SK-N-SH treated with all-trans-retinoic acid at 6 μM for 48 hours (cell line): ENCODE measurements around the gene ANAPC4.
"Not testable (repeated sequence)": the region's sequence is repeated elsewhere in the genome, so short reads cannot be mapped to it uniquely, and the experiment has no call there.

ENCODE experiments used
- ARNTL ChIP-seq: fragments of 450-650 bp; formaldehyde crosslinking; IDR thresholded peaks from 2 replicates; pipeline ENCODE4 v1.5.0; 2020; ENCODE audit warnings: low read depth, mild to moderate bottlenecking, moderate library complexity, borderline replicate concordance
- BACH2 ChIP-seq: fragments of 250-450 bp; sonication (Bioruptor Pico); IDR thresholded peaks from 2 replicates; pipeline ENCODE4 v1.9.0; 2021; ENCODE audit warnings: mild to moderate bottlenecking, borderline replicate concordance
- ISL1 ChIP-seq: fragments of 250-450 bp; sonication (Bioruptor Pico); IDR thresholded peaks from 2 replicates; pipeline ENCODE4 v2.1.2; 2022; ENCODE audit warnings: mild to moderate bottlenecking, moderate library complexity
- OSR1 ChIP-seq: fragments of 250-450 bp; sonication (Bioruptor Pico); IDR thresholded peaks from 2 replicates; pipeline ENCODE4 v1.8.0; 2022; ENCODE audit warnings: moderate library complexity, mild to moderate bottlenecking, inconsistent platforms
- PPARA ChIP-seq: fragments of 250-450 bp; sonication (Bioruptor Pico); IDR thresholded peaks from 2 replicates; pipeline ENCODE4 v1.5.0; 2020; ENCODE audit warnings: mild to moderate bottlenecking, borderline replicate concordance
- RARB ChIP-seq: fragments of 250-450 bp; sonication (Bioruptor Pico); IDR thresholded peaks from 2 replicates; pipeline ENCODE4 v1.8.0; 2021; ENCODE audit warnings: mild to moderate bottlenecking, moderate library complexity
- ZC3H10 ChIP-seq: fragments of 250-450 bp; sonication (Bioruptor Pico); IDR thresholded peaks from 2 replicates; pipeline ENCODE4 v1.5.1; 2021; ENCODE audit warnings: mild to moderate bottlenecking, moderate library complexity
- ZFP3 ChIP-seq: fragments of 250-450 bp; sonication (Bioruptor Pico); IDR thresholded peaks from 2 replicates; pipeline ENCODE4 v1.5.0; 2020; ENCODE audit warnings: mild to moderate bottlenecking, moderate library complexity
- ZFP30 ChIP-seq: fragments of 450-650 bp; formaldehyde crosslinking; IDR thresholded peaks from 2 replicates; pipeline ENCODE4 v1.5.0; 2022; ENCODE audit warnings: mild to moderate bottlenecking, moderate library complexity
- TF ChIP-seq, protein P1 (sequence below): fragments of 250-450 bp; sonication (Bioruptor Pico); IDR thresholded peaks from 2 replicates; pipeline ENCODE4 v1.5.1; 2020; ENCODE audit warnings: low read depth, mild to moderate bottlenecking, moderate library complexity
- TF ChIP-seq, protein P2 (sequence below): fragments of 250-450 bp; sonication (Bioruptor Pico); IDR thresholded peaks from 2 replicates; pipeline ENCODE4 v1.8.0; 2020; ENCODE audit warnings: mild to moderate bottlenecking, moderate library complexity, borderline replicate concordance
- TF ChIP-seq, protein P3 (sequence below): fragments of 250-450 bp; sonication (Bioruptor Pico); IDR thresholded peaks from 2 replicates; pipeline ENCODE4 v1.5.0; 2020; ENCODE audit warnings: mild to moderate bottlenecking, moderate library complexity

GRCh38 chr4:25372549-25372948 lies 4.5 kb upstream of the ANAPC4 start:
- not testable (repeated sequence) for TF ChIP-seq ZFP30, ZC3H10, OSR1, ISL1, ZFP3, BACH2, ARNTL, RARB, PPARA (CRISPR knock-in tag)
- TF ChIP-seq, protein P1, sequence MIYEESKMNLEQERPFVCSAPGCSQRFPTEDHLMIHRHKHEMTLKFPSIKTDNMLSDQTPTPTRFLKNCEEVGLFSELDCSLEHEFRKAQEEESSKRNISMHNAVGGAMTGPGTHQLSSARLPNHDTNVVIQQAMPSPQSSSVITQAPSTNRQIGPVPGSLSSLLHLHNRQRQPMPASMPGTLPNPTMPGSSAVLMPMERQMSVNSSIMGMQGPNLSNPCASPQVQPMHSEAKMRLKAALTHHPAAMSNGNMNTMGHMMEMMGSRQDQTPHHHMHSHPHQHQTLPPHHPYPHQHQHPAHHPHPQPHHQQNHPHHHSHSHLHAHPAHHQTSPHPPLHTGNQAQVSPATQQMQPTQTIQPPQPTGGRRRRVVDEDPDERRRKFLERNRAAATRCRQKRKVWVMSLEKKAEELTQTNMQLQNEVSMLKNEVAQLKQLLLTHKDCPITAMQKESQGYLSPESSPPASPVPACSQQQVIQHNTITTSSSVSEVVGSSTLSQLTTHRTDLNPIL: not testable (repeated sequence)
- TF ChIP-seq, protein P2, sequence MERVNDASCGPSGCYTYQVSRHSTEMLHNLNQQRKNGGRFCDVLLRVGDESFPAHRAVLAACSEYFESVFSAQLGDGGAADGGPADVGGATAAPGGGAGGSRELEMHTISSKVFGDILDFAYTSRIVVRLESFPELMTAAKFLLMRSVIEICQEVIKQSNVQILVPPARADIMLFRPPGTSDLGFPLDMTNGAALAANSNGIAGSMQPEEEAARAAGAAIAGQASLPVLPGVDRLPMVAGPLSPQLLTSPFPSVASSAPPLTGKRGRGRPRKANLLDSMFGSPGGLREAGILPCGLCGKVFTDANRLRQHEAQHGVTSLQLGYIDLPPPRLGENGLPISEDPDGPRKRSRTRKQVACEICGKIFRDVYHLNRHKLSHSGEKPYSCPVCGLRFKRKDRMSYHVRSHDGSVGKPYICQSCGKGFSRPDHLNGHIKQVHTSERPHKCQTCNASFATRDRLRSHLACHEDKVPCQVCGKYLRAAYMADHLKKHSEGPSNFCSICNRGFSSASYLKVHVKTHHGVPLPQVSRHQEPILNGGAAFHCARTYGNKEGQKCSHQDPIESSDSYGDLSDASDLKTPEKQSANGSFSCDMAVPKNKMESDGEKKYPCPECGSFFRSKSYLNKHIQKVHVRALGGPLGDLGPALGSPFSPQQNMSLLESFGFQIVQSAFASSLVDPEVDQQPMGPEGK (CRISPR knock-in tag): not testable (repeated sequence)
- TF ChIP-seq, protein P3, sequence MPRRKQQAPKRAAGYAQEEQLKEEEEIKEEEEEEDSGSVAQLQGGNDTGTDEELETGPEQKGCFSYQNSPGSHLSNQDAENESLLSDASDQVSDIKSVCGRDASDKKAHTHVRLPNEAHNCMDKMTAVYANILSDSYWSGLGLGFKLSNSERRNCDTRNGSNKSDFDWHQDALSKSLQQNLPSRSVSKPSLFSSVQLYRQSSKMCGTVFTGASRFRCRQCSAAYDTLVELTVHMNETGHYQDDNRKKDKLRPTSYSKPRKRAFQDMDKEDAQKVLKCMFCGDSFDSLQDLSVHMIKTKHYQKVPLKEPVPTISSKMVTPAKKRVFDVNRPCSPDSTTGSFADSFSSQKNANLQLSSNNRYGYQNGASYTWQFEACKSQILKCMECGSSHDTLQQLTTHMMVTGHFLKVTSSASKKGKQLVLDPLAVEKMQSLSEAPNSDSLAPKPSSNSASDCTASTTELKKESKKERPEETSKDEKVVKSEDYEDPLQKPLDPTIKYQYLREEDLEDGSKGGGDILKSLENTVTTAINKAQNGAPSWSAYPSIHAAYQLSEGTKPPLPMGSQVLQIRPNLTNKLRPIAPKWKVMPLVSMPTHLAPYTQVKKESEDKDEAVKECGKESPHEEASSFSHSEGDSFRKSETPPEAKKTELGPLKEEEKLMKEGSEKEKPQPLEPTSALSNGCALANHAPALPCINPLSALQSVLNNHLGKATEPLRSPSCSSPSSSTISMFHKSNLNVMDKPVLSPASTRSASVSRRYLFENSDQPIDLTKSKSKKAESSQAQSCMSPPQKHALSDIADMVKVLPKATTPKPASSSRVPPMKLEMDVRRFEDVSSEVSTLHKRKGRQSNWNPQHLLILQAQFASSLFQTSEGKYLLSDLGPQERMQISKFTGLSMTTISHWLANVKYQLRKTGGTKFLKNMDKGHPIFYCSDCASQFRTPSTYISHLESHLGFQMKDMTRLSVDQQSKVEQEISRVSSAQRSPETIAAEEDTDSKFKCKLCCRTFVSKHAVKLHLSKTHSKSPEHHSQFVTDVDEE (CRISPR knock-in tag): not testable (repeated sequence)
